K562 (cell line): Measurements from ENCODE around the gene UFSP2. TPM values are rescaled to one million over a fixed set of nuclear protein-coding genes. Genes with fewer than 3 reads are reported as not detected.

ENCODE experiments used
- FOXJ3 ChIP-seq: sonication (generic); formaldehyde crosslinking; IDR thresholded peaks from 2 replicates; pipeline ENCODE4 v1.4.0; 2020; ENCODE audit warnings: mild to moderate bottlenecking, missing genetic modification reagents
- PTBP1 ChIP-seq: fragments of 200-400 bp; formaldehyde crosslinking; IDR thresholded peaks from 2 replicates; pipeline ENCODE4 v1.6.1; 2017; ENCODE audit warnings: low read depth, low read length
- SPI1 ChIP-seq: IDR thresholded peaks from 2 replicates; pipeline ENCODE4 v1.6.1; 2011; ENCODE audit warnings: low read depth, low read length, control low read depth, borderline replicate concordance
- SUPT5H ChIP-seq: fragments of 450-650 bp; IDR thresholded peaks from 2 replicates; pipeline ENCODE4 v1.6.1; 2016
- TEAD1 ChIP-seq, 2 experiments: fragments of 450-650 bp in 1 of 2; sonication (generic) in 1 of 2; formaldehyde crosslinking; IDR thresholded peaks; 2 replicates each; pipeline versions ENCODE4 v1.4.0 to v1.8.0; 2020 to 2022; ENCODE audit warnings: mild to moderate bottlenecking in 2 of 2, missing genetic modification reagents in 1 of 2
- XRCC3 ChIP-seq: fragments of 450-650 bp; IDR thresholded peaks from 2 replicates; pipeline ENCODE4 v1.6.1; 2017; ENCODE audit warnings: mild to moderate bottlenecking, moderate library complexity
- polyA plus RNA-seq, 8 experiments: library from polyadenylated mRNA; depleted of rRNA in 4 of 8; stranded (reverse) in 5 of 8; unstranded in 3 of 8; fragments of >200 nt; fragmentation: Nextera tagmentation in 2 of 8; fragmentation: Illumina TruSeq in 1 of 8; extraction: Ambion mirVana in 2 of 8; extraction: Trizol in 1 of 8; gene quantifications; 2 replicates each; pipeline versions ENCODE4 v1.2.1 to v1.2.3, GENCODE V29; 2011 to 2014; ENCODE audit warnings: inconsistent platforms in 1 of 8, missing spikeins in 1 of 8
- total RNA-seq, 7 experiments: library from RNA; depleted of rRNA in 6 of 7; stranded (reverse); fragments of >200 nt in 6 of 7; fragmentation: Illumina TruSeq in 2 of 7; extraction: Trizol in 2 of 7; gene quantifications; 2 replicates each; pipeline versions ENCODE4 v1.2.1 to v1.2.3, GENCODE V29; 2011 to 2021; ENCODE audit warnings: low replicate concordance in 1 of 7
- TF ChIP-seq, protein P1 (sequence below): fragments of 200-800 bp; sonication (Bioruptor generic); IDR thresholded peaks from 2 replicates; pipeline ENCODE4 v1.6.1; 2016; ENCODE audit warnings: missing genetic modification characterization, missing compliant biosample characterization

UFSP2 gene
- total and polyA plus RNA-seq, 9 of the 15 experiments (the other 6 are each of a cell fraction or from before 2014, with no cell fraction given), result 20.1 to 55.8 (median 26.6) TPM

DNA sequence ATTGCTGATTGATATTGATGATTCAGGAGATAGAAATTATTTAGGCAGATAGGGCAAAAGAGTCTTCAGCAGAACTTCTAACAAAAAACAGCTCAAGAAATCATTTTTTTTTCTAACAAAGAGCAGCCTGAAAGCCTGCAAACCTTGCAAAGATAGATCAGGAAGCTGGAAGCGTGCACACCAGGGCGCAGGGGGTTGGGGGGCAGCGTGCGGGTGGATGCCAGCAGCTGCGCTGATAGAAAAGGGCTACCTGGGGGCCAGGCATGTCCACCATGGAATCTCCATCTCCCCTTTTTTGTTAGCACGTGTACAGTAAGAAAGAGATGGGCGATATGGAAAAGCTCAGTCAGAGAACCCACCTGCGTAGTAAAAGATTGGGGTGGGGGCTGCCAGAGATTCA is 47.5 kb upstream of the UFSP2 start (continued):
- TF ChIP-seq, protein P1, sequence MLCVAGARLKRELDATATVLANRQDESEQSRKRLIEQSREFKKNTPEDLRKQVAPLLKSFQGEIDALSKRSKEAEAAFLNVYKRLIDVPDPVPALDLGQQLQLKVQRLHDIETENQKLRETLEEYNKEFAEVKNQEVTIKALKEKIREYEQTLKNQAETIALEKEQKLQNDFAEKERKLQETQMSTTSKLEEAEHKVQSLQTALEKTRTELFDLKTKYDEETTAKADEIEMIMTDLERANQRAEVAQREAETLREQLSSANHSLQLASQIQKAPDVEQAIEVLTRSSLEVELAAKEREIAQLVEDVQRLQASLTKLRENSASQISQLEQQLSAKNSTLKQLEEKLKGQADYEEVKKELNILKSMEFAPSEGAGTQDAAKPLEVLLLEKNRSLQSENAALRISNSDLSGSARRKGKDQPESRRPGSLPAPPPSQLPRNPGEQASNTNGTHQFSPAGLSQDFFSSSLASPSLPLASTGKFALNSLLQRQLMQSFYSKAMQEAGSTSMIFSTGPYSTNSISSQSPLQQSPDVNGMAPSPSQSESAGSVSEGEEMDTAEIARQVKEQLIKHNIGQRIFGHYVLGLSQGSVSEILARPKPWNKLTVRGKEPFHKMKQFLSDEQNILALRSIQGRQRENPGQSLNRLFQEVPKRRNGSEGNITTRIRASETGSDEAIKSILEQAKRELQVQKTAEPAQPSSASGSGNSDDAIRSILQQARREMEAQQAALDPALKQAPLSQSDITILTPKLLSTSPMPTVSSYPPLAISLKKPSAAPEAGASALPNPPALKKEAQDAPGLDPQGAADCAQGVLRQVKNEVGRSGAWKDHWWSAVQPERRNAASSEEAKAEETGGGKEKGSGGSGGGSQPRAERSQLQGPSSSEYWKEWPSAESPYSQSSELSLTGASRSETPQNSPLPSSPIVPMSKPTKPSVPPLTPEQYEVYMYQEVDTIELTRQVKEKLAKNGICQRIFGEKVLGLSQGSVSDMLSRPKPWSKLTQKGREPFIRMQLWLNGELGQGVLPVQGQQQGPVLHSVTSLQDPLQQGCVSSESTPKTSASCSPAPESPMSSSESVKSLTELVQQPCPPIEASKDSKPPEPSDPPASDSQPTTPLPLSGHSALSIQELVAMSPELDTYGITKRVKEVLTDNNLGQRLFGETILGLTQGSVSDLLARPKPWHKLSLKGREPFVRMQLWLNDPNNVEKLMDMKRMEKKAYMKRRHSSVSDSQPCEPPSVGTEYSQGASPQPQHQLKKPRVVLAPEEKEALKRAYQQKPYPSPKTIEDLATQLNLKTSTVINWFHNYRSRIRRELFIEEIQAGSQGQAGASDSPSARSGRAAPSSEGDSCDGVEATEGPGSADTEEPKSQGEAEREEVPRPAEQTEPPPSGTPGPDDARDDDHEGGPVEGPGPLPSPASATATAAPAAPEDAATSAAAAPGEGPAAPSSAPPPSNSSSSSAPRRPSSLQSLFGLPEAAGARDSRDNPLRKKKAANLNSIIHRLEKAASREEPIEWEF (CRISPR knock-in tag), result no peak
- TF ChIP-seq PTBP1, result no peak
- no peak for TF ChIP-seq FOXJ3
- no peak for TF ChIP-seq XRCC3
- TF ChIP-seq SPI1, result no peak
- no peak for TF ChIP-seq TEAD1 (CRISPR knock-in tag; IDR thresholded peaks at IDR 0.05)
- no peak for TF ChIP-seq SUPT5H
